Measurements from ENCODE around the gene TRPM7.
"Not testable (repeated sequence)": the region's sequence is repeated elsewhere in the genome, so short reads cannot be mapped to it uniquely, and the experiment has no call there.

The TRPM7 gene

DNA sequence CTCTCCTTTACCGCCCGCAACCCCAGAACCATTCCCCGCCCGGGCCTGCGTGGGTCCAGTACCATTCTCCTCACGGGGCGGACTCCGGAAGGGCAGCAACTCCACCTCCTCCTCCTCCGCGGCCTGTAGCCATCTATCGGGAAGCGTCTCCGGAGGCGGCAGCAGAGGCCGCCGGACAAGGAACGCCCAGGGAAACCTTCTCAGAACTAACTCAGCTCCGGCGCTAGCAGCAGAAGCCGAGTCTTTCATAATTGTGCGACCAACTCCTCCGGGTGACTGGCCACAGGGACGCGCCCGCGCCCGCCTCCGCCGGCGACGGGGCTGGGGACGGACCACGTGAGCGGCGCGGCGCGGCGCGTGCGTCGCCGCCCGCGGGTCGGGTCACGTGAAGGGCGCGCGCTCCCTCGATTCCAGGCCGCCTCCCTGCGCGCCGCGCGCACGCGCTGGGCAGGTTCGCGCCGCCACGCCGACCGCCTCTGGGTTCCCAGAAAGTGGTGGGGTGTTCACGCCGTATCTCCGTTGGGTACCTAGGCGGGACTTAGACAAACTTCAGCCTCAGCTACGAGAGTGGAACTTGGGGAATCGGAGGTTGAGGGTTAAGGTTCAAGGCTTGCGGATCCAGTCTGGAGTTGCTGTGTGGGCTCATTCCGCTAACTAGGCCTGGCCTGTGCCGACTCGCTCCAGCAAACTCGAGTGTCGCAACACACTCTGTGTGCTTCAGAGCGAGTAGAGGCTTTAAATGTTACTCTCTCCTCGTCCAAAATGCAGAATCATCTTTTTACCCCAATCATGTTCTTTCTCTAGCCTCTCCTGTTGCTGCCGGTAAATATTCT is at the start of gene TRPM7:
TSS of gene TRPM7 (minus strand) at position 329 of the 833 bp plus-strand sequence. CDS start at position 65, 264 bp downstream.
- peak; percentile 79 for DNase-seq (ENCODE audit: low read depth)

DNA sequence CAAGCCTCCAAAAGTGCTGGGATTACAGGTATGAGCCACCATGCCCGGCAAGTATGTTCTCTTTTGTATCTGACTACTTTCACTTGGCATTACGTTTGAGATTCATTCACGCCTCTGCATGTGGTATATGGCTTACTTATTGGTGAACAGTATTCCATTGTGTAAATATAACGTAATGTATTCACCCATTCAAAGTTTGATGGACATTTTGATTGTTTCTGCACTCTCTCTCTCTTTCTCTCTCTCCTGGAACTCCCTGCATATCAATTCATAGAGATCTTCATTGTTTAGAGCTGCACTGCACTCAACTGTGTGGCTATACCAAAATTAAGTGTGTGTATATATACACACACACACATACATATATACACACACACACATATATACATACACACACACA is 48.6 kb upstream of the TRPM7 start:
- DNase-seq (ENCODE audit: low read depth) = no peak

- no peak for DNase-seq (ENCODE audit: low read depth)
Observed at GRCh38 chr15:50726315-50726714, 39.7 kb upstream of the TRPM7 start.

DNA sequence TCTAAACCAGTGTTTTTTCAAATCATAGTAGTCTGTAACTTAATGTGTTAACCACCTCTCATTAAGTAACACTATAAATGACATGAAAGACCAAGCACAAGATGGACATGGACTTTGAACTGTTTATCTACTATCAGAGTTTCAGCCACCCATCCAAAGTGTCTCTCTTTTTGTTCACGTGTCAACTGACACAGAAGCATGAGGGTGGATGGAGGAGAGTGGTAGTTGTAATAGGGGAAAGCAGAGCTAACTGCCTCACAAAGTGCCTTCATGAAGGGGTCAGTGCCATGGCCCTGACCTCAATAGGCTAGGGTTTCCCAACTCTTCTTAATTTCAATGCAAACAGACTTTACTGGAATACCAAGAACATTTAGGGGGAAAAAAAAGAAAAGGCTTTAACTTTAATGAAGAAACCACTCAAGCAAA is 32.1 kb upstream of the TRPM7 start:
- no peak for DNase-seq (ENCODE audit: low read depth)

DNA sequence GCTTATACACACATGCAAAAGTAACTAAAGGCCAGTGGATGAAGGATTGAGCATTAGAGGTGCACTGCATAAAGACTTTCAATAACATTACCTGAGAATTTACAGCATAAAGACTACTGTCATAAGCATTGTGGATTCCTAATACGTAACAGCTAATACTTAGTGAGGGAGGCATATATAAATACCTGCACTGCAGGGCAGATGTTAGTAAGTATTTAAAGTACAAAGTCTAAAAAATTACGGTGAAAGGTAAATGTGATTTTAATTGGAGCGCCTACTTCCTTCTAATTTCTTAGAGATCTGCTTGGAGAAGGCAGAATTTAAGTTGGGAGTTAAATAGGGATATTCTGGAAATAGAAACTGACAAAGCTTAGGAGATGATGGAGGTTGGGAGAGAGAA is 25.4 kb upstream of the TRPM7 start:
- no peak for DNase-seq (ENCODE audit: low read depth)

GRCh38 chr15:50710585-50710984 is 24.0 kb upstream of the TRPM7 start:
- no peak for DNase-seq (ENCODE audit: low read depth)

- no peak for DNase-seq (ENCODE audit: low read depth)
Observed at GRCh38 chr15:50707878-50708427, 21.4 kb upstream of the TRPM7 start.

DNA sequence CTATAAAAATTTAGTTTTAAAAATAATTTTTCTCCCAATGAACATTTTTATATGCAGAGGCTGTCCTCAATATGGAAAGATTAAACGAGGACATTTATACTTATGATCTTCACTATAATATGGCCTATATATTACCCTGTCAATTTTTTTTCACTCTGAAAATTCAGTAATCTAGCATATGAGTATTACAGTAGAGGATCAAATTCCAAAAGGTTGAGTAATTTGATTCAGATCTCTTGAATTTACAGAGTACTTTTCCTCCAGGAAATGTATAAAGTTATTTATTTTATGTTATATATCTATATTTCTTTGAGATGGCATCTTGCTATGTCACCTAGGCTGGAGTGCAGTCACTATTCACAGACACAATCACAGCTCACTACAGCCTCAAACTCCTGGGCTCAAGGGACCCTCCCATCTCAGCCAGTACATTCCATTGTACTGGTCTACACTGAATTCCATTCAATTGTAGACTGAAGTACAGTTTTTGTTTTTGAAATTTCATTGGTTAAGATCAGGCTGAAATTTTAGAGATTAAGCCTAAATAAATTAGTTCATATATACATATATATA is 16.3 kb upstream of the TRPM7 start:
- no peak for DNase-seq (ENCODE audit: low read depth)

DNA sequence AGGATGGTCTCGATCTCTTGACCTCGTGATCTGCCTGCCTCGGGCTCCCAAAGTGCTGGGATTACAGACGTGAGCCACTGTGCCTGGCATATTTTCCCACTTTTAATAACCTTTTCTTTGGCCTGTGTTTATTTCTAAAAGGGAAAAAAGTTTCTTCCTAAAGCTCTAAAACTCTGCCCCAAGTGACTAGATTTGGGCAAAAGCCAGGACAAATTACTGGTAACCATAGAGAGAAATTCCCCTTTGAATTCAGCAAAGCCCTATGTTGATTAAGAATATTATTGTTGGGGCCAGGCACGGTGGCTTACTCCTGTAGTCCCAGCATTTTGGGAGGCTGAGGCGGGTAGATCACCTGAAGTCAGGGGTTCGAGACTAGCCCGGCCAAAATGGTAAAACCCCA is 11.5 kb upstream of the TRPM7 start:
- DNase-seq (ENCODE audit: low read depth) = no peak

GRCh38 chr15:50697109-50697797 is 10.7 kb upstream of the TRPM7 start:
- DNase-seq (ENCODE audit: low read depth) = no peak

- not testable (repeated sequence) for DNase-seq (ENCODE audit: low read depth)
Observed at GRCh38 chr15:50694634-50695165, 8.1 kb upstream of the TRPM7 start.

- no peak for DNase-seq (ENCODE audit: low read depth)
Observed at GRCh38 chr15:50687302-50687902, 805 bp upstream of the TRPM7 start.

- peak; percentile 44 for DNase-seq (ENCODE audit: low read depth)
Observed at GRCh38 chr15:50685976-50686468, 575 bp downstream of the TRPM7 start.

GRCh38 chr15:50685191-50685975 is 1.2 kb downstream of the TRPM7 start:
- no peak for DNase-seq (ENCODE audit: low read depth)

GRCh38 chr15:50681467-50681866 is 5.1 kb downstream of the TRPM7 start:
- DNase-seq (ENCODE audit: low read depth) = no peak

DNA sequence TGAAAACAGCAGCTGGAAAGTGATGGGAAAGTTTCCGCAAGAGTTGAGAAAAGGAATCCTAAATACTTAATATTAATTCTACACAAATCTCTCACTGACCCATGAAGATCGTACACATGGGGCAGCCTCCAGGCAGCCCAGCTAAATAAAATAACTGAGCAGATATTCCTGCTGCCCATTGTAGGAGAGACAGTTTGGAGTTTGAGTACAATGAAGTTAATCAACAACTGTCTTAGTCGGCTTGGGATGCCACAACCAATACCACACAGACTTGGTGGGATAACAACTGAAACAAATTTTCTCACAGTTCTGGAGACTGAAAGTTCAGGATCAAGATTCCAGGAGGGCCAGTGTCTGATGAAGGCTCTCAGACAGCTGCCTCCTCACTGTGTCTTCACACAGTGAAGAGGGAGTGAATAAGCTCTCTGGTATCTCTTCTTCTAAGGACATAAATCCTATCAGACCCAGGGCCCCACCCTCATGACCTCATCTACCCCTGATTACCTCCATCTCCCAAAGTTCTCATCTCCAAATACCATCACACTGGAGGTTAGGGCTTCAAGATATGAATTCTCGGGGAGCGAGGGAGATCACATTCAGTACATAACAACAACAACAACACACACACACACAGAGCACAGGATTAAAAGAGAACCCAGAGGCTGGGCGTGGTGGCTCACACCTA is 9.7 kb downstream of the TRPM7 start:
- DNase-seq (ENCODE audit: low read depth) = no peak

GRCh38 chr15:50675535-50676144 is 11.0 kb downstream of the TRPM7 start:
- no peak for DNase-seq (ENCODE audit: low read depth)

GRCh38 chr15:50670115-50670514 is 16.5 kb downstream of the TRPM7 start:
- DNase-seq (ENCODE audit: low read depth) = no peak

DNA sequence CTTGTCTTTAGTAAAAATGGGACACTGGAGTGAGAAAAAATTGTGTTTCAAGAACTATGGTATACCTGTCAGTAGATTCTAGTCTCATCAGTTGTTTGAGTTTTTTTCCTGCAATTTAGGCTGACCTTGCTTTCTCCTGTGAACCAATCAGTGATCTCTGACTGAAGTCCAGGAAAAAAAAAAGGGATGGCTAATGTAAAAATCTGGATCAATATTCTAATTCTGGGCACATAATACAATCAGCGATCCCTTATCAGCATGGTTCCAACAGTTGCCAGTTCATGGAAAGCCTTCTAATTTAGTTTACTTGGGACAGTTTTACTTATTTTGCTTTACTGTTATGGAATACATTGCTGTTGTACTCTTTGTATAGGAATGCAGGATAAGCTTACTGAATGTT is 17.0 kb downstream of the TRPM7 start:
- no peak for DNase-seq (ENCODE audit: low read depth)

GRCh38 chr15:50665938-50666337 is 20.7 kb downstream of the TRPM7 start:
- DNase-seq (ENCODE audit: low read depth) = no peak
